Medulla oblongata (tissue), 1 donor: ENCODE measurements around the gene MRPL16.
"Not testable (repeated sequence)": the region's sequence is repeated elsewhere in the genome, so short reads cannot be mapped to it uniquely, and the experiment has no call there.

Experiments used
- DNase-seq: peaks from one replicate; pipeline ENCODE4 v3.0.0-alpha.2; 2015; ENCODE audit errors: extremely low spot score

MRPL16 gene

GRCh38 chr11:59810189-59810910 lies at the start of gene MRPL16:
TSS of gene MRPL16 (minus strand) at chr11:59810778. CDS start at chr11:59810658, 120 bp downstream.
- peak; percentile 86 for DNase-seq

GRCh38 chr11:59859673-59860072 lies 49.1 kb upstream of the MRPL16 start:
- DNase-seq, result no peak

GRCh38 chr11:59857439-59858434 lies 47.2 kb upstream of the MRPL16 start:
- DNase-seq, result no peak

GRCh38 chr11:59854871-59855270 lies 44.3 kb upstream of the MRPL16 start:
- no peak for DNase-seq

GRCh38 chr11:59851416-59851815 lies 40.8 kb upstream of the MRPL16 start:
- not testable (repeated sequence) for DNase-seq

- not testable (repeated sequence) for DNase-seq
Measured at GRCh38 chr11:59849551-59849950, 39.0 kb upstream of the MRPL16 start.

GRCh38 chr11:59849129-59849528 lies 38.6 kb upstream of the MRPL16 start:
- DNase-seq, result no peak

- not testable (repeated sequence) for DNase-seq
Measured at GRCh38 chr11:59848439-59848838, 37.9 kb upstream of the MRPL16 start.

- DNase-seq, result no peak
Measured at GRCh38 chr11:59847626-59848025, 37.0 kb upstream of the MRPL16 start.

- DNase-seq, result no peak
Measured at GRCh38 chr11:59846556-59846955, 36.0 kb upstream of the MRPL16 start.

- no peak for DNase-seq
Measured at GRCh38 chr11:59845399-59845798, 34.8 kb upstream of the MRPL16 start, which contains the start of gene CBLIF. TSS of gene CBLIF (minus strand) at chr11:59845499. CDS start at chr11:59845453, 46 bp downstream.

- DNase-seq, result no peak
Measured at GRCh38 chr11:59842316-59842715, 31.7 kb upstream of the MRPL16 start.

GRCh38 chr11:59841514-59841913 lies 30.9 kb upstream of the MRPL16 start:
- DNase-seq, result no peak

- DNase-seq, result no peak
Measured at GRCh38 chr11:59839615-59840014, 29.0 kb upstream of the MRPL16 start.

GRCh38 chr11:59833602-59834001 lies 23.0 kb upstream of the MRPL16 start:
- no peak for DNase-seq

- DNase-seq, result no peak
Measured at GRCh38 chr11:59829358-59829757, 18.8 kb upstream of the MRPL16 start.

- DNase-seq, result peak; percentile 66
Measured at GRCh38 chr11:59822989-59823566, 12.5 kb upstream of the MRPL16 start.

- no peak for DNase-seq
Measured at GRCh38 chr11:59818572-59818971, 8.0 kb upstream of the MRPL16 start.

GRCh38 chr11:59816434-59816833 lies 5.9 kb upstream of the MRPL16 start:
- DNase-seq, result not testable (repeated sequence)

- DNase-seq, result no peak
Measured at GRCh38 chr11:59815754-59816153, 5.2 kb upstream of the MRPL16 start.

GRCh38 chr11:59814021-59814420 lies 3.4 kb upstream of the MRPL16 start:
- DNase-seq, result no peak

- no peak for DNase-seq
Measured at GRCh38 chr11:59813364-59813763, 2.8 kb upstream of the MRPL16 start.
